HCT116 (cell line): ENCODE data around the gene SMG6. TPM values are rescaled to one million over a fixed set of nuclear protein-coding genes. Genes with fewer than 3 reads are reported as not detected.

Source experiments
- microRNA counts: library from miRNA; unstranded; fragments of <30 nt; microRNA quantifications from one replicate; lab custom pipeline; 2015
- microRNA-seq: library from miRNA; unstranded; fragments of <30 nt; microRNA quantifications from one replicate; pipeline ENCODE4, GENCODE V29; 2016; ENCODE audit warnings: borderline number of aligned reads
- total RNA-seq: library from RNA; stranded (reverse); gene quantifications from one replicate; pipeline ENCODE4 v1.2.1, GENCODE V29; 2021; ENCODE audit not compliant: unreplicated experiment

SMG6 gene
- total RNA-seq, 1 experiment from 2014 or later, result 23.1 TPM

MicroRNAs within 50 kb of the gene (microRNA counts, 767-probe panel; counts per million panel counts)
- microRNA hsa-miR-132-3p (lab: Ali Mortazavi, UCI) (not detected), microRNA hsa-miR-212-3p (lab: Ali Mortazavi, UCI) (not detected)

Small RNA genes within 50 kb of the gene (microRNA-seq; reads per million reads assigned to microRNA genes)
- gene MIR132 (619 reads per million, percentile 78 among the genes with 10 or more reads in this experiment), gene MIR212 (7.7 reads per million, percentile 21 among the genes with 10 or more reads in this experiment)

Other genes with a start within 250 kb of the SMG6 start
- gene HIC1, start 248.7 kb downstream of the SMG6 start, total RNA-seq, result 0.64 TPM
- 15.1 TPM for gene SRR, start 165 bp upstream of the SMG6 start, total RNA-seq
- gene TSR1, start 32.7 kb upstream of the SMG6 start, total RNA-seq, result 77.2 TPM
- 68.1 TPM for gene SGSM2, start 33.7 kb upstream of the SMG6 start, total RNA-seq
- 37.0 TPM for gene MNT, start 97.3 kb upstream of the SMG6 start, total RNA-seq
- gene METTL16, start 208.1 kb upstream of the SMG6 start, total RNA-seq, result 37.6 TPM